ENCODE data around the gene ANO3.
"Not testable (repeated sequence)": the region's sequence is repeated elsewhere in the genome, so short reads cannot be mapped to it uniquely, and the experiment has no call there.

Gene ANO3

GRCh38 chr11:26593691-26594090 lies 261.8 kb downstream of the ANO3 start:
- Histone ChIP-seq H3K27me3 (ENCODE audit: insufficient read depth, low read length, poor library complexity) (no peaks in the 10 kb centered on the region), H3K4ac (ENCODE audit: low read depth, low read length) (no peak overlapping the region), H3K56ac (ENCODE audit: low read length) (no peak overlapping the region), H3K79me1 (ENCODE audit: low read length) (no peaks in the 10 kb centered on the region), H2AK5ac (ENCODE audit: low read length) (no peak overlapping the region), H2BK15ac (replicated peaks; ENCODE audit: low read depth) (no peak overlapping the region), H4K5ac (ENCODE audit: low read length) (no peak overlapping the region), H3K4me2 (ENCODE audit: low read length) (no peak overlapping the region), H3K27ac (ENCODE audit: low read depth, low read length) (no peak overlapping the region), H3K36me3 (ENCODE audit: control insufficient read depth, insufficient read depth, low read length) (no peaks in the 10 kb centered on the region), H2BK5ac (ENCODE audit: low read length) (no peak overlapping the region), H3K79me2 (ENCODE audit: control insufficient read depth, insufficient read depth, low read length) (no peaks in the 10 kb centered on the region), H3K23ac (ENCODE audit: low read length) (no peak overlapping the region), H3K18ac (ENCODE audit: low read length) (no peak overlapping the region), H4K8ac (ENCODE audit: low read depth, low read length) (no peak overlapping the region), H2BK120ac (ENCODE audit: low read depth, low read length) (no peak overlapping the region), H3K9ac (ENCODE audit: low read length) (no peak overlapping the region), H3K4me1 (ENCODE audit: control insufficient read depth, low read depth, low read length) (no peaks in the 10 kb centered on the region), H3K4me3 (ENCODE audit: low read length) (no peak overlapping the region)
- DNase-seq: no peak
- no CpG with 5 or more reads among the region's 11 CpGs for WGBS (ENCODE audit: extremely low coverage, insufficient coverage, low lambda C conversion rate)

- not testable (repeated sequence) for H4K5ac ChIP-seq (ENCODE audit: low read length); H4K8ac ChIP-seq (ENCODE audit: low read depth, low read length); H3K27me3 ChIP-seq (ENCODE audit: insufficient read depth, low read length, poor library complexity); H3K79me1 ChIP-seq (ENCODE audit: low read length); H3K4me1 ChIP-seq (ENCODE audit: control insufficient read depth, low read depth, low read length); H3K79me2 ChIP-seq (ENCODE audit: control insufficient read depth, insufficient read depth, low read length); H3K23ac ChIP-seq (ENCODE audit: low read length); H3K27ac ChIP-seq (ENCODE audit: low read depth, low read length); H3K4ac ChIP-seq (ENCODE audit: low read depth, low read length); H3K4me2 ChIP-seq (ENCODE audit: low read length); H3K9ac ChIP-seq (ENCODE audit: low read length); H3K4me3 ChIP-seq (ENCODE audit: low read length); H2BK15ac ChIP-seq (replicated peaks; ENCODE audit: low read depth); H2BK5ac ChIP-seq (ENCODE audit: low read length); H2AK5ac ChIP-seq (ENCODE audit: low read length); H3K36me3 ChIP-seq (ENCODE audit: control insufficient read depth, insufficient read depth, low read length)
- Histone ChIP-seq H3K56ac (ENCODE audit: low read length) (peak overlapping the region; percentile 15), H2BK120ac (ENCODE audit: low read depth, low read length) (peak overlapping the region; percentile 38), H3K18ac (ENCODE audit: low read length) (peak overlapping the region; percentile 51)
- WGBS (ENCODE audit: extremely low coverage, insufficient coverage, low lambda C conversion rate): no CpG with 5 or more reads among the region's 7 CpGs
- DNase-seq: peak; percentile 53
Observed at GRCh38 chr11:26595207-26595865, 263.4 kb downstream of the ANO3 start.

- not testable (repeated sequence) for H2BK15ac ChIP-seq (replicated peaks; ENCODE audit: low read depth); H3K36me3 ChIP-seq (ENCODE audit: control insufficient read depth, insufficient read depth, low read length); H2BK5ac ChIP-seq (ENCODE audit: low read length); H3K56ac ChIP-seq (ENCODE audit: low read length); DNase-seq; H3K4me3 ChIP-seq (ENCODE audit: low read length); H4K5ac ChIP-seq (ENCODE audit: low read length); H3K79me2 ChIP-seq (ENCODE audit: control insufficient read depth, insufficient read depth, low read length); H3K27me3 ChIP-seq (ENCODE audit: insufficient read depth, low read length, poor library complexity); H3K4me2 ChIP-seq (ENCODE audit: low read length); H3K18ac ChIP-seq (ENCODE audit: low read length); H3K27ac ChIP-seq (ENCODE audit: low read depth, low read length); H3K4me1 ChIP-seq (ENCODE audit: control insufficient read depth, low read depth, low read length); H3K4ac ChIP-seq (ENCODE audit: low read depth, low read length); H3K23ac ChIP-seq (ENCODE audit: low read length); H3K9ac ChIP-seq (ENCODE audit: low read length); H3K79me1 ChIP-seq (ENCODE audit: low read length); H4K8ac ChIP-seq (ENCODE audit: low read depth, low read length); H2AK5ac ChIP-seq (ENCODE audit: low read length); H2BK120ac ChIP-seq (ENCODE audit: low read depth, low read length)
- no CpG with 5 or more reads among the region's 20 CpGs for WGBS (ENCODE audit: extremely low coverage, insufficient coverage, low lambda C conversion rate)
Observed at GRCh38 chr11:26597049-26597689, 265.2 kb downstream of the ANO3 start.

GRCh38 chr11:26597899-26598298 lies 266.0 kb downstream of the ANO3 start:
- no peak overlapping the region for H3K27ac ChIP-seq (ENCODE audit: low read depth, low read length)
- H3K23ac ChIP-seq (ENCODE audit: low read length): no peak overlapping the region
- no peaks in the 10 kb centered on the region for H3K36me3 ChIP-seq (ENCODE audit: control insufficient read depth, insufficient read depth, low read length)
- no peak overlapping the region for H3K56ac ChIP-seq (ENCODE audit: low read length)
- H3K79me2 ChIP-seq (ENCODE audit: control insufficient read depth, insufficient read depth, low read length): no peaks in the 10 kb centered on the region
- no peak overlapping the region for H3K4ac ChIP-seq (ENCODE audit: low read depth, low read length)
- no peak overlapping the region for H4K5ac ChIP-seq (ENCODE audit: low read length)
- no CpG with 5 or more reads among the region's 2 CpGs for WGBS (ENCODE audit: extremely low coverage, insufficient coverage, low lambda C conversion rate)
- no peak overlapping the region for H2BK15ac ChIP-seq (replicated peaks; ENCODE audit: low read depth)
- H3K4me3 ChIP-seq (ENCODE audit: low read length): no peak overlapping the region
- no peaks in the 10 kb centered on the region for H3K79me1 ChIP-seq (ENCODE audit: low read length)
- no peak overlapping the region for H3K9ac ChIP-seq (ENCODE audit: low read length)
- H4K8ac ChIP-seq (ENCODE audit: low read depth, low read length): no peak overlapping the region
- no peak overlapping the region for H3K18ac ChIP-seq (ENCODE audit: low read length)
- DNase-seq: no peak
- no peak overlapping the region for H2BK5ac ChIP-seq (ENCODE audit: low read length)
- H3K4me1 ChIP-seq (ENCODE audit: control insufficient read depth, low read depth, low read length): no peaks in the 10 kb centered on the region
- no peak overlapping the region for H2AK5ac ChIP-seq (ENCODE audit: low read length)
- no peak overlapping the region for H3K4me2 ChIP-seq (ENCODE audit: low read length)
- H2BK120ac ChIP-seq (ENCODE audit: low read depth, low read length): no peak overlapping the region
- no peaks in the 10 kb centered on the region for H3K27me3 ChIP-seq (ENCODE audit: insufficient read depth, low read length, poor library complexity)

GRCh38 chr11:26599425-26599824 lies 267.5 kb downstream of the ANO3 start:
- Histone ChIP-seq H2BK5ac (ENCODE audit: low read length) (no peak overlapping the region), H2BK15ac (replicated peaks; ENCODE audit: low read depth) (no peak overlapping the region), H4K5ac (ENCODE audit: low read length) (no peak overlapping the region), H3K4me2 (ENCODE audit: low read length) (no peak overlapping the region), H3K56ac (ENCODE audit: low read length) (no peak overlapping the region), H2BK120ac (ENCODE audit: low read depth, low read length) (no peak overlapping the region), H4K8ac (ENCODE audit: low read depth, low read length) (no peak overlapping the region), H3K4me1 (ENCODE audit: control insufficient read depth, low read depth, low read length) (no peaks in the 10 kb centered on the region), H3K36me3 (ENCODE audit: control insufficient read depth, insufficient read depth, low read length) (no peaks in the 10 kb centered on the region), H3K18ac (ENCODE audit: low read length) (no peak overlapping the region), H3K4ac (ENCODE audit: low read depth, low read length) (no peak overlapping the region), H3K23ac (ENCODE audit: low read length) (no peak overlapping the region), H3K27ac (ENCODE audit: low read depth, low read length) (no peak overlapping the region), H3K27me3 (ENCODE audit: insufficient read depth, low read length, poor library complexity) (no peaks in the 10 kb centered on the region), H3K4me3 (ENCODE audit: low read length) (no peak overlapping the region), H3K79me2 (ENCODE audit: control insufficient read depth, insufficient read depth, low read length) (no peaks in the 10 kb centered on the region), H3K79me1 (ENCODE audit: low read length) (no peaks in the 10 kb centered on the region), H3K9ac (ENCODE audit: low read length) (no peak overlapping the region), H2AK5ac (ENCODE audit: low read length) (no peak overlapping the region)
- no CpG with 5 or more reads among the region's 2 CpGs for WGBS (ENCODE audit: extremely low coverage, insufficient coverage, low lambda C conversion rate)
- DNase-seq: no peak
